ENCODE results near the gene NNAT. TPM values are rescaled to one million over a fixed set of nuclear protein-coding genes. Genes with fewer than 3 reads are reported as not detected.

NNAT gene
- total RNA-seq, 1 experiment from 2014 or later: not detected

DNA sequence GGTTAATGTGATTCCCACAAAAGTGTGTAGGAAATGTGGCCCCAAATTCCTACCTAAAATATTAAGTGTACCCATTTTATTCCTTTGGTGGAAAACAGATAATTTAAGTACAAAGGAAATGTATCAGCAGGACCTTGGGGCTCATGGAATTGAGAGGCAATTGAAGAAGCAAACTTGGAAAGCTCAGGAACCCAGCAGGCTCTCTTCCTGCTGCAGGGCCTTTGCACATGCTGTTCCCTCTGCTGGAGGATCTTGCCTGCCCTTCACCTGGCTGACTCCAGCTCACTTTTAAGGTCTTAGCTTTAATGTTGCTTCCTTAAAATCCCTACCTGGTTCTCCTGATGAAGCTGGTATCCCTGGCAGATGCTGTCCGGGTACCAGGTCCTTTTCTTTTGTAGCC lies 16.5 kb downstream of the NNAT start:
- POLR2A ChIA-PET (ENCODE audit: unreplicated experiment): no interaction called here
- DNase-seq: no peak
- no TSS peak for BruUV-seq (replicated peaks)
- intact Hi-C loops (cut with micrococcal nuclease; ENCODE audit: unreplicated experiment): no loop called here
- H2AFZ ChIP-seq: no peak overlapping the region
- no peak overlapping the region for H3K4me3 ChIP-seq
- no peaks in the 10 kb centered on the region for H3K9me2 ChIP-seq (ENCODE audit: insufficient read depth)
- no peaks in the 10 kb centered on the region for H3K27me3 ChIP-seq (ENCODE audit: insufficient read depth, low read depth)
- H3K79me2 ChIP-seq (ENCODE audit: low read depth): no peaks in the 10 kb centered on the region
- no peak overlapping the region for H3K4me2 ChIP-seq
- no peaks in the 10 kb centered on the region for H3K36me3 ChIP-seq (ENCODE audit: low read depth)
- H3K9me3 ChIP-seq (ENCODE audit: insufficient read depth, low read depth): no peaks in the 10 kb centered on the region
- no peak for TF ChIP-seq EZH2 (IDR thresholded peaks at IDR 0.05; ENCODE audit: low read depth)
- TF ChIP-seq, protein P1, sequence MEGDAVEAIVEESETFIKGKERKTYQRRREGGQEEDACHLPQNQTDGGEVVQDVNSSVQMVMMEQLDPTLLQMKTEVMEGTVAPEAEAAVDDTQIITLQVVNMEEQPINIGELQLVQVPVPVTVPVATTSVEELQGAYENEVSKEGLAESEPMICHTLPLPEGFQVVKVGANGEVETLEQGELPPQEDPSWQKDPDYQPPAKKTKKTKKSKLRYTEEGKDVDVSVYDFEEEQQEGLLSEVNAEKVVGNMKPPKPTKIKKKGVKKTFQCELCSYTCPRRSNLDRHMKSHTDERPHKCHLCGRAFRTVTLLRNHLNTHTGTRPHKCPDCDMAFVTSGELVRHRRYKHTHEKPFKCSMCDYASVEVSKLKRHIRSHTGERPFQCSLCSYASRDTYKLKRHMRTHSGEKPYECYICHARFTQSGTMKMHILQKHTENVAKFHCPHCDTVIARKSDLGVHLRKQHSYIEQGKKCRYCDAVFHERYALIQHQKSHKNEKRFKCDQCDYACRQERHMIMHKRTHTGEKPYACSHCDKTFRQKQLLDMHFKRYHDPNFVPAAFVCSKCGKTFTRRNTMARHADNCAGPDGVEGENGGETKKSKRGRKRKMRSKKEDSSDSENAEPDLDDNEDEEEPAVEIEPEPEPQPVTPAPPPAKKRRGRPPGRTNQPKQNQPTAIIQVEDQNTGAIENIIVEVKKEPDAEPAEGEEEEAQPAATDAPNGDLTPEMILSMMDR (conservative IDR thresholded peaks at IDR 0.05): no peak
- no peaks in the 10 kb centered on the region for H3F3A ChIP-seq (ENCODE audit: insufficient read depth, low read depth)
- no peak overlapping the region for H3K27ac ChIP-seq
- CTCF ChIA-PET: interaction anchor here (0.6 kb wide), 1 partner anchor 11 kb away, joined by 4 read pairs; no protein-coding TSS in a partner anchor
- peaks cover 10% of the 10 kb centered on the region for H3K4me1 ChIP-seq (replicated peaks; ENCODE audit: insufficient read depth)
- H4K20me1 ChIP-seq (ENCODE audit: insufficient read depth): no peaks in the 10 kb centered on the region

DNA sequence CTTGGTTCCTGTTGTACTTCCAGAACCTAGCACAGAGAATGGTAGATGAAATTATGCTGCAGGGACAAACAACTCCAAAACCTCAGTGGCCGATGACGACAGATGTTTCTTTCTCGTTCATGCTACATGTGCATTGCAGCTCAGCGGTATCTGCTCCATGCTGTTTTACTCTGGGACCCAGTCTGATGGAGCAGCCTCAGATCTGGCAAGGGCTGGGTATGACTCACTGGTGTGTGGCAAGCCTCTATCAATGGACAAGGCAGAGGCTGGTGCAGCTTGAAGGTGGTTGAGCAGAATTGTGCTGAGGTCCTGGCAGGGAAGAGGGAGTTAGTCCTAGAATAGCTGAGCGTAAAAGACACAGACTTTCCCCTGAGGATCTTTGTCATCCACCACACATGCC lies 17.0 kb downstream of the NNAT start:
- no peaks in the 10 kb centered on the region for H3K9me2 ChIP-seq (ENCODE audit: insufficient read depth)
- H3K27me3 ChIP-seq (ENCODE audit: insufficient read depth, low read depth): no peaks in the 10 kb centered on the region
- peak in 1 of 2 experiments; percentile 58 for DNase-seq
- H3K4me2 ChIP-seq: no peak overlapping the region
- TF ChIP-seq EZH2 (IDR thresholded peaks at IDR 0.05; ENCODE audit: low read depth): no peak
- TF ChIP-seq, protein P1 (conservative IDR thresholded peaks at IDR 0.05): no peak
- intact Hi-C loops (cut with micrococcal nuclease; ENCODE audit: unreplicated experiment): no loop called here
- POLR2A ChIA-PET (ENCODE audit: unreplicated experiment): no interaction called here
- no peaks in the 10 kb centered on the region for H3K79me2 ChIP-seq (ENCODE audit: low read depth)
- peaks cover 15% of the 10 kb centered on the region for H3K4me1 ChIP-seq (replicated peaks; ENCODE audit: insufficient read depth)
- CTCF ChIA-PET: interaction anchor here (0.6 kb wide), 1 partner anchor 11 kb away, joined by 4 read pairs; no protein-coding TSS in a partner anchor
- H2AFZ ChIP-seq: no peak overlapping the region
- H3K27ac ChIP-seq: no peak overlapping the region
- no peaks in the 10 kb centered on the region for H4K20me1 ChIP-seq (ENCODE audit: insufficient read depth)
- H3K9me3 ChIP-seq (ENCODE audit: insufficient read depth, low read depth): no peaks in the 10 kb centered on the region
- no peak overlapping the region for H3K4me3 ChIP-seq
- H3F3A ChIP-seq (ENCODE audit: insufficient read depth, low read depth): no peaks in the 10 kb centered on the region
- H3K36me3 ChIP-seq (ENCODE audit: low read depth): no peaks in the 10 kb centered on the region
- no TSS peak for BruUV-seq (replicated peaks)

DNA sequence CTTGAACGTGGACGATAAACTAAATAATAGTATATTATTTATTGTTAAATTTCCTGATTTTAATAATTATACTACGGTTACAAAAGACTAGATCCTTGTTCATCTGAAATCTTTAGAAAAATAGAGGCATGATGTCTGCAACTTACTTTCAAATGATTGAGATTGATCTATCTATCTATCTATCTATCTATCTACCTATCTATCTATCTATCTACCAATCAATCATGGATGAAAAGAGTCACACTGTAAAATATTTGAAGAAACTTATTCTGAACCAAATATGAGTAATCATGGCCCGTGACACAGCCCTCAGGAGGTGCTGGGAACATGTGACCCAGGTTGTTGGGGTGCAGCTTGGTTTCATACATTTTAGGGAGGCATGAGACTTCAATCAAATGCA lies 18.4 kb downstream of the NNAT start:
- ChIA-PET CTCF (no interaction called here), POLR2A (ENCODE audit: unreplicated experiment) (no interaction called here)
- Histone ChIP-seq H3K9me3 (ENCODE audit: insufficient read depth, low read depth) (no peaks in the 10 kb centered on the region), H3K27ac (no peak overlapping the region), H4K20me1 (ENCODE audit: insufficient read depth) (no peaks in the 10 kb centered on the region), H2AFZ (no peak overlapping the region), H3K9me2 (ENCODE audit: insufficient read depth) (no peaks in the 10 kb centered on the region), H3F3A (ENCODE audit: insufficient read depth, low read depth) (no peaks in the 10 kb centered on the region), H3K4me3 (no peak overlapping the region), H3K79me2 (ENCODE audit: low read depth) (no peaks in the 10 kb centered on the region), H3K4me1 (replicated peaks; ENCODE audit: insufficient read depth) (peaks cover 22% of the 10 kb centered on the region), H3K27me3 (ENCODE audit: insufficient read depth, low read depth) (no peaks in the 10 kb centered on the region), H3K4me2 (no peak overlapping the region), H3K36me3 (ENCODE audit: low read depth) (no peaks in the 10 kb centered on the region)
- intact Hi-C loops (cut with micrococcal nuclease; ENCODE audit: unreplicated experiment): no loop called here
- no peak for DNase-seq
- TF ChIP-seq, protein P1 (conservative IDR thresholded peaks at IDR 0.05): no peak
- TF ChIP-seq EZH2 (IDR thresholded peaks at IDR 0.05; ENCODE audit: low read depth): no peak
- BruUV-seq (replicated peaks): no TSS peak

Measured in PC-9 (cell line).